Sigmoid colon (tissue), 4 donors: ENCODE measurements around the gene FLCN.

Source experiments
- EP300 ChIP-seq, 4 donors: sonication (generic); formaldehyde crosslinking; IDR thresholded peaks; one replicate each; pipeline ENCODE4 v1.6.1; 2017; ENCODE audit warnings: antibody characterized with exemption in 4 of 4
- POLR2A ChIP-seq, 2 donors: fragments of 450-650 bp; IDR thresholded peaks; one replicate each; pipeline ENCODE4 v1.6.1; 2016; ENCODE audit warnings: antibody characterized with exemption in 2 of 2, mild to moderate bottlenecking in 2 of 2, moderate library complexity in 2 of 2
- TF ChIP-seq, protein P1 (sequence below), 4 experiments: fragments of 450-650 bp in 3 of 4; fragments of 200-600 bp in 1 of 4; IDR thresholded peaks; one replicate each; pipeline ENCODE4 v1.5.1; 2016 to 2019; ENCODE audit warnings: antibody characterized with exemption in 4 of 4, mild to moderate bottlenecking in 3 of 4, moderate library complexity in 2 of 4

DNA sequence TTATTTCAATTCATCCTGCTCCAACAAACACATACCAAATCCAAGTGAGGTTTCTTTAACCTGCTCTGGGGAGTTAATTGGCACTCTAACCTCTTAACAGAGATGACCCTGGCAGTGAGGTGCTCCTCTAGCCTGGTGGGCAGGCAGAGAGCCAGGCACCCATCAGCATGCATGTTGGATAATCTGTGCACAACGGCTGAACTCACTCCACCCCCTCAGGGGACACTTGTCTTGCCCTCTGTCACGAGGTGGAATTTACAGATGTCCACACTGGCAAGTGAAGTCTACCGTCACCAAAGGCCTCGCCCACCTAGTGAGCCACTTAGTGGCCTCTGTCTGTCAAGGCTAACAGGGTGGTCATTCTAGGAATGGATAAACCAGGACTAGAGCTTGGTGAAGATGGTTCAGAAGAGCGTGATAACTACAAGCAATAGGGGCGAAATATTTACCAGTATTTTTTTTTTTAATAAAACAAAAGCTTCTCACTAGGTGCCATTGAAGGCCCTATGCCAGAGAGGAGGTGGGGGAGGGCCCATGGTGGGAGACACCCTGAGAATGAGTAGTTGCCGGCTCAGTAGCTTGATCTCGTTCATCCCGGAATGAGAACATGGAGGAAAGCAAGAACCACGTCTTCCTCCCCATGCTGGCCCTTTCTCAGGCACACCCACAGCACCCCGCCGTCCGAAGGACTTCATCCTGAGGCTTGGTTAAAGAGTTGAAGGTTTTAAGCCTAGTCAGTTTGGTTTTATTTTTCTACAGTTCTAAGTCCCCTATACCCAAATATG is 56.0 kb downstream of the FLCN start:
- no peak for TF ChIP-seq EP300 (IDR thresholded peaks at IDR 0.05)
- TF ChIP-seq, protein P1, sequence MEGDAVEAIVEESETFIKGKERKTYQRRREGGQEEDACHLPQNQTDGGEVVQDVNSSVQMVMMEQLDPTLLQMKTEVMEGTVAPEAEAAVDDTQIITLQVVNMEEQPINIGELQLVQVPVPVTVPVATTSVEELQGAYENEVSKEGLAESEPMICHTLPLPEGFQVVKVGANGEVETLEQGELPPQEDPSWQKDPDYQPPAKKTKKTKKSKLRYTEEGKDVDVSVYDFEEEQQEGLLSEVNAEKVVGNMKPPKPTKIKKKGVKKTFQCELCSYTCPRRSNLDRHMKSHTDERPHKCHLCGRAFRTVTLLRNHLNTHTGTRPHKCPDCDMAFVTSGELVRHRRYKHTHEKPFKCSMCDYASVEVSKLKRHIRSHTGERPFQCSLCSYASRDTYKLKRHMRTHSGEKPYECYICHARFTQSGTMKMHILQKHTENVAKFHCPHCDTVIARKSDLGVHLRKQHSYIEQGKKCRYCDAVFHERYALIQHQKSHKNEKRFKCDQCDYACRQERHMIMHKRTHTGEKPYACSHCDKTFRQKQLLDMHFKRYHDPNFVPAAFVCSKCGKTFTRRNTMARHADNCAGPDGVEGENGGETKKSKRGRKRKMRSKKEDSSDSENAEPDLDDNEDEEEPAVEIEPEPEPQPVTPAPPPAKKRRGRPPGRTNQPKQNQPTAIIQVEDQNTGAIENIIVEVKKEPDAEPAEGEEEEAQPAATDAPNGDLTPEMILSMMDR (IDR thresholded peaks at IDR 0.05) = no peak
- no peak for TF ChIP-seq POLR2A (IDR thresholded peaks at IDR 0.05)
